Measurements from ENCODE around the gene COL12A1.
A peak's percentile ranks its signal among the peaks of the same experiment; 100 is the strongest.
"Not testable (repeated sequence)": the region's sequence is repeated elsewhere in the genome, so short reads cannot be mapped to it uniquely, and the experiment has no call there.

COL12A1 gene

GRCh38 chr6:75211920-75212590 is 6.2 kb upstream of the COL12A1 start:
- no peak for DNase-seq

- DNase-seq = peak; percentile 77
Observed at GRCh38 chr6:75210885-75211739, 5.3 kb upstream of the COL12A1 start.

GRCh38 chr6:75209184-75209723 is 3.4 kb upstream of the COL12A1 start:
- no peak for DNase-seq

GRCh38 chr6:75208298-75209183 is 2.7 kb upstream of the COL12A1 start:
- DNase-seq = peak; percentile 89

- peak; percentile 78 for DNase-seq
Observed at GRCh38 chr6:75206576-75207342, 906 bp upstream of the COL12A1 start.

GRCh38 chr6:75204959-75205775 is 686 bp downstream of the COL12A1 start:
- DNase-seq = peak; percentile 81

GRCh38 chr6:75204217-75204958 is 1.5 kb downstream of the COL12A1 start:
- peak; percentile 95 for DNase-seq

- DNase-seq = peak; percentile 45
Observed at GRCh38 chr6:75203721-75204120, 2.1 kb downstream of the COL12A1 start.

GRCh38 chr6:75202676-75203131 is 3.1 kb downstream of the COL12A1 start:
- DNase-seq = peak; percentile 42

GRCh38 chr6:75201901-75202672 is 3.8 kb downstream of the COL12A1 start:
- peak; percentile 40 for DNase-seq

- DNase-seq = peak; percentile 54
Observed at GRCh38 chr6:75201021-75201420, 4.8 kb downstream of the COL12A1 start.

- no peak for DNase-seq
Observed at GRCh38 chr6:75199889-75200288, 6.0 kb downstream of the COL12A1 start.

- DNase-seq = peak; percentile 87
Observed at GRCh38 chr6:75196081-75196687, 9.7 kb downstream of the COL12A1 start.

- no peak for DNase-seq
Observed at GRCh38 chr6:75188221-75188925, 17.5 kb downstream of the COL12A1 start.

GRCh38 chr6:75186581-75186980 is 19.3 kb downstream of the COL12A1 start:
- DNase-seq = not testable (repeated sequence)

GRCh38 chr6:75183099-75183541 is 22.7 kb downstream of the COL12A1 start:
- DNase-seq = peak; percentile 47

GRCh38 chr6:75180864-75181263 is 25.0 kb downstream of the COL12A1 start:
- no peak for DNase-seq

- DNase-seq = no peak
Observed at GRCh38 chr6:75178757-75179156, 27.1 kb downstream of the COL12A1 start.

Data from fibroblast of skin of scalp (primary cell).